AG09319 (cell line): ENCODE measurements around the gene TAF7.
"Not testable (repeated sequence)": the region's sequence is repeated elsewhere in the genome, so short reads cannot be mapped to it uniquely, and the experiment has no call there.

Source experiments
- DNase-seq: peaks from one replicate; pipeline ENCODE4 v3.0.0-alpha.2; 2010; ENCODE audit warnings: low read depth; ENCODE audit errors: extremely low read depth
- TF ChIP-seq, protein P1 (sequence below): IDR thresholded peaks from 2 replicates; pipeline ENCODE4 v1.5.1; 2011; ENCODE audit warnings: low read depth, mild to moderate bottlenecking, inconsistent platforms, low read length, moderate library complexity

The TAF7 gene

DNA sequence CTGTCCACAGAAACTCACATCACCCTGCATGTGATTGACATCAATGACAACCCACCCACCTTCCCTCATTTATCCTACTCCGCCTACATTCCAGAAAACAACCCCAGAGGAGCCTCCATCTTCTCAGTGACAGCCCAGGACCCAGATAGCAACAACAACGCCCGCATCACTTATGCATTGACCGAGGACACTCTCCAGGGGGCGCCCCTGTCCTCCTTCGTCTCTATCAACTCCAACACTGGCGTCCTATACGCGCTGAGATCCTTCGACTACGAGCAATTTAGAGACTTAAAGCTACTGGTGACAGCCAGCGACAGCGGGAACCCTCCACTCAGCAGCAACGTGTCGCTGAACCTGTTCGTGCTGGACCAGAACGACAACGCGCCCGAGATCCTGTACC, 24.7 kb upstream of the TAF7 start:
- no peak for DNase-seq
- TF ChIP-seq, protein P1, sequence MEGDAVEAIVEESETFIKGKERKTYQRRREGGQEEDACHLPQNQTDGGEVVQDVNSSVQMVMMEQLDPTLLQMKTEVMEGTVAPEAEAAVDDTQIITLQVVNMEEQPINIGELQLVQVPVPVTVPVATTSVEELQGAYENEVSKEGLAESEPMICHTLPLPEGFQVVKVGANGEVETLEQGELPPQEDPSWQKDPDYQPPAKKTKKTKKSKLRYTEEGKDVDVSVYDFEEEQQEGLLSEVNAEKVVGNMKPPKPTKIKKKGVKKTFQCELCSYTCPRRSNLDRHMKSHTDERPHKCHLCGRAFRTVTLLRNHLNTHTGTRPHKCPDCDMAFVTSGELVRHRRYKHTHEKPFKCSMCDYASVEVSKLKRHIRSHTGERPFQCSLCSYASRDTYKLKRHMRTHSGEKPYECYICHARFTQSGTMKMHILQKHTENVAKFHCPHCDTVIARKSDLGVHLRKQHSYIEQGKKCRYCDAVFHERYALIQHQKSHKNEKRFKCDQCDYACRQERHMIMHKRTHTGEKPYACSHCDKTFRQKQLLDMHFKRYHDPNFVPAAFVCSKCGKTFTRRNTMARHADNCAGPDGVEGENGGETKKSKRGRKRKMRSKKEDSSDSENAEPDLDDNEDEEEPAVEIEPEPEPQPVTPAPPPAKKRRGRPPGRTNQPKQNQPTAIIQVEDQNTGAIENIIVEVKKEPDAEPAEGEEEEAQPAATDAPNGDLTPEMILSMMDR = no peak

DNA sequence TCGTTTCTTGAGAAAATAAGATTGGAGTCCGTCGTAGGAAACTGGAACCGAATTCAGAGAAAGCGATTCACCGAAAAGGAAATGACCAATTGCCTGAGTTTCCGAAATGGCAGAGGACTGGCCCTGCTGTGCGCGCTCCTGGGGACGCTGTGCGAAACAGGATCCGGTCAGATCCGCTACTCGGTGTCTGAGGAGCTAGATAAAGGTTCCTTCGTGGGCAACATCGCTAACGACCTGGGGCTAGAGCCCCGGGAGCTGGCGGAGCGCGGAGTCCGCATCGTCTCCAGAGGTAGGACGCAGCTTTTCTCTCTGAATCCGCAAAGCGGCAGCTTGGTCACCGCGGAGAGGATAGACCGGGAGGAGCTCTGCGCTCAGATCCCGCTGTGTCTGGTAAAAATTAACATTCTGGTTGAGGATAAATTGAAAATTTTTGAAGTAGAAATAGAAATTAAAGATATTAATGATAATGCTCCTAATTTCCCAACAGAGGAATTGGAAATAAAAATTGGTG, 23.4 kb upstream of the TAF7 start:
- TF ChIP-seq, protein P1 = no peak
- no peak for DNase-seq

DNA sequence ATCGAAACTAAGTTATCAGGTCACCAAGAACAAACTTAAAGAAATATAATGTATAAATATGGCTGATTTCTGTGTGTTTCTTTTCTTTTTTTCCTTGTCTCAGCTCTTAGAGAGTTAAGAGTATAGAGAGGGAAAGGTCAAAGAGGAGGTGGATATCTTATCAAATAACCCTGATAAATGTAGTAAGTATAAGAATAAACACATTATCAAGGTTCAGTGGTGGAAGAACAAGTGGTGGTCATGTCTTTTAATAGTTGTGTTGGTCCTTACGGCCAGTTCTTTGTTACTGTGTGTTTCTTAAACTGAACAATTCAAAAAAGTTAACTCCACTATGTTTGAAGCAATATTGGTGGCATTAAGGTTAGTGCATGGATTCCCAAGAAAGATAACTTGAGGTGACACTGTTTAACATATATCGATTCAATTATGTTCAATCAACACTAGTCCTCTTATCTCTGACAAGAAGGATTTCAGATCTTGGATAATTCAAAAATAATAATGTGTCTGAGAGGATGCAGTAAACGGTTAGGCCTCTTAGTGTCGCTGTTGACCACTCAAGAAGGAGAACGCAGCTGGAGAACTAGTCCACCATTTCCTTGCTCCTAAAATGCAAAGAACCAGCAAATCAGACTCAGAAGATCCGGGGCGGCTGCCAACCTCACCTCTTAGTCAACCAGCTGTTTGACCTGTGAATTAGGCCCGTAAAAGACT, 22.8 kb upstream of the TAF7 start, which contains the start of gene PCDHGA3:
Gene PCDHGA3, plus strand, starts transcription at position 588 of the 711 bp plus-strand sequence. CDS start 205 bp downstream, outside the sequence.
- no peak for DNase-seq
- TF ChIP-seq, protein P1 = peak; percentile 33

DNA sequence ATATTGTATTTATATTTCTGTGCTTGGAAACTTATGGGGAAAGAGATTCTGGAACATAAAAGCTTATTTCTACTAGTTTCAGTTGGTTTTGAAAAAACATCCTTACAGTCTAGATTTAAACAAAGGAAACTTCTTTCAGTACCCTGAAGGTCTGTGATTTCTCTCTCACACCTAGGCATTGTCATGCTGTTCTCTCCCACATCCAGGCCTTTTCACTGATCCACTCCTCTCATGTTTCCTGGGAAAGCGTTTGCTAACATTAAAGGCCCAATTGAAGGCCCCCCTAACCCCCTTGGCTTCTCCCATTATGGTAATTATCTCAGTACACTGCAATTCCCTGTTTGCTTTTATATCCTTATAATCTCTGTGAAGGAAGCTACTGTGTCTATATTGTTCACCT, 22.2 kb upstream of the TAF7 start:
- TF ChIP-seq, protein P1 = no peak
- DNase-seq = no peak

DNA sequence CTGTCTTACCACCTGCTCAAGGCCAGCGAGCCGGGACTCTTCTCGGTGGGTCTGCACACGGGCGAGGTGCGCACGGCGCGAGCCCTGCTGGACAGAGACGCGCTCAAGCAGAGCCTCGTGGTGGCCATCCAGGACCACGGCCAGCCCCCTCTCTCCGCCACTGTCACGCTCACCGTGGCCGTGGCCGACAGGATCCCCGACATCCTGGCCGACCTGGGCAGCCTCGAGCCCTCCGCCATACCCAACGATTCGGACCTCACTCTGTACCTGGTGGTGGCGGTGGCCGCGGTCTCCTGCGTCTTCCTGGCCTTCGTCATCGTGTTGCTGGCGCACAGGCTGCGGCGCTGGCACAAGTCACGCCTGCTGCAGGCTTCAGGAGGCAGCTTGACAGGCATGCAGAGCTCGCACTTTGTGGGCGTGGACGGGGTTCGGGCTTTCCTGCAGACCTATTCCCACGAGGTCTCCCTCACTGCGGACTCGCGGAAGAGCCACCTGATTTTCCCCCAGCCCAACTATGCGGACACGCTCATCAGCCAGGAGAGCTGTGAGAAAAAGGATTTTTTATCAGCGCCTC, 20.3 kb upstream of the TAF7 start:
- not testable (repeated sequence) for DNase-seq

DNA sequence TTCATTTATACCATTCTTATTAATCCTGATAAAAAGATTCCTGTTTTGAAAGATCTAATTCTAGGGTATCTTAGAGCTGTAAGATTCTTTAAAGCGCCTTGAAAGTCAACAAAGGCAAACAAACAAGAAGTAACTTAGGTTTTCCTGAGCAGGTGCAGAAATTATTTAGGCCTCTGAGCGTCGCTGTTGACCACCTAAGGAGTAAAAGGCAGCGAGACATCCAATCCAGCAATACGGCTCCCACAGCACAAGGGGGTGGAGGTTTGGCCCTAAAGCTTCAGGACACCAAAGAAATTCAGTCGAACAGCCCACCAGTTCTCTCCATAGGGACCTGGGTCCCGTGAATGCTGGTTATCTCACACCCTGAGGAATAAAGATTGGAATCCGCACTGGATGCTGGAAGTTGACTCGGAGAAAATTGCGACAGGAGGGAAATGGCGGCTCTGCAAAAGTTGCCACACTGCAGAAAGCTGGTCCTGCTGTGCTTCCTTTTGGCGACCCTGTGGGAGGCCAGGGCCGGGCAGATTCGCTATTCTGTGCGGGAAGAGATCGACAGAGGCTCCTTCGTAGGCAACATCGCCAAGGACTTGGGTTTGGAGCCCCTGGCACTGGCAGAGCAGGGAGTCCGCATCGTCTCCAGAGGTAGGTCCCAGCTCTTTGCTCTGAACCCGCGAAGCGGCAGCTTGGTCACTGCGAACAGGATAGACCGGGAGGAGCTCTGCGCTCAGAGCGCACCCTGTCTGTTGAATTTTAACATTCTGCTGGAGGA, 18.1 kb upstream of the TAF7 start, which contains the start of gene PCDHGA2:
Gene PCDHGA2, plus strand, starts transcription at position 223 of the 769 bp plus-strand sequence.
- no peak for DNase-seq
- TF ChIP-seq, protein P1 = peak; percentile 34

DNA sequence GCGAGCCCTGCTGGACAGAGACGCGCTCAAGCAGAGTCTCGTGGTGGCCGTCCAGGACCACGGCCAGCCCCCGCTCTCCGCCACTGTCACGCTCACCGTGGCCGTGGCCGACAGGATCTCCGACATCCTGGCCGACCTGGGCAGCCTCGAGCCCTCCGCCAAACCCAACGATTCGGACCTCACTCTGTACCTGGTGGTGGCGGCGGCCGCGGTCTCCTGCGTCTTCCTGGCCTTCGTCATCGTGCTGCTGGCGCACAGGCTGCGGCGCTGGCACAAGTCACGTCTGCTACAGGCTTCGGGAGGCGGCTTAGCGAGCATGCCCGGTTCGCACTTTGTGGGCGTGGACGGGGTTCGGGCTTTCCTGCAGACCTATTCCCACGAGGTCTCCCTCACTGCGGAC, 12.0 kb upstream of the TAF7 start:
- DNase-seq = not testable (repeated sequence)
